Neural cell (in vitro differentiated cells): Measurements from ENCODE around the gene FAM200C.

ENCODE experiments used
- POLR2AphosphoS5 ChIP-seq: IDR thresholded peaks from 2 replicates; pipeline ENCODE4 v1.6.1; 2012
- RAD21 ChIP-seq: fragments of 450-650 bp; conservative IDR thresholded peaks from 2 replicates; pipeline ENCODE4 v1.6.1; 2014; ENCODE audit warnings: antibody characterized with exemption, mild to moderate bottlenecking, moderate library complexity
- TAF1 ChIP-seq: IDR thresholded peaks from 2 replicates; pipeline ENCODE4 v1.6.1; 2012; ENCODE audit warnings: low read depth
- TF ChIP-seq, protein P1 (sequence below): fragments of 450-650 bp; IDR thresholded peaks from 2 replicates; pipeline ENCODE4 v1.5.1; 2014; ENCODE audit warnings: antibody characterized with exemption, mild to moderate bottlenecking, moderate library complexity; ENCODE audit not compliant: poor library complexity, severe bottlenecking
- TF ChIP-seq, protein P2 (sequence below): IDR thresholded peaks from 2 replicates; pipeline ENCODE4 v1.6.1; 2012; ENCODE audit warnings: borderline replicate concordance

DNA sequence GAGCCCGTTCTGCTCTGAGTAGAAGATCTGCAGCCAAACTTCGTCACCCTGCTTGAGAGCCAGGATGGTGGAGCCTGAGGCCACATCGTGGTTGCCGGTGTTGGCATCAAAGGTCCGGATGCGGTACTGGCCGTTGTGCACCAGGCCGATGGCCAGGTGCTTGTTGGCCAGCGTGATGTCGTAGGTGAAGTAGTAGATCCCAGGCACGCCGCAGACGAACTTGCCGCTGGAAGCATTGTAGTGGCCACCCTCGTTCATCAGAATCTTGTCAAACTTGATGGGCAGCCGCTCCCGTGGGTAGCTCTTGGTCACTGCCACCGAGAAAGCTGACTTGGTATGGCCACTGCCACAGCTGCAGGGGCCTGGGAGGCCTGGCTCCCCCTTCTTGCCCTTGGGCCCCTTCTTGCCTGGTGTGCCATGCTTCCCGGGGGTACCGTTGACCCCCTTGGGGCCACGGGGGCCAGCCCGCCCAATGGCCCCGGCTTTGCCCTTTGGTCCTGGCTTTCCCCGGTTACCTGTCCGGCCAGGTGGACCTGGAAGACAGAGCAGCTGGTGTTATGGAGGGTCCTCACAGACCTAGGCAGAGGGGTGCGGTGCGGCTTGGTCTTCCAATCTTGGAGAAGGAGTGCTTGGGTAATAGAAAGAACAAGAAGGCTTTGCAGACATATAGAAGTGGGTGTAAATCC lies 50.5 kb downstream of the FAM200C start:
- TF ChIP-seq, protein P1, sequence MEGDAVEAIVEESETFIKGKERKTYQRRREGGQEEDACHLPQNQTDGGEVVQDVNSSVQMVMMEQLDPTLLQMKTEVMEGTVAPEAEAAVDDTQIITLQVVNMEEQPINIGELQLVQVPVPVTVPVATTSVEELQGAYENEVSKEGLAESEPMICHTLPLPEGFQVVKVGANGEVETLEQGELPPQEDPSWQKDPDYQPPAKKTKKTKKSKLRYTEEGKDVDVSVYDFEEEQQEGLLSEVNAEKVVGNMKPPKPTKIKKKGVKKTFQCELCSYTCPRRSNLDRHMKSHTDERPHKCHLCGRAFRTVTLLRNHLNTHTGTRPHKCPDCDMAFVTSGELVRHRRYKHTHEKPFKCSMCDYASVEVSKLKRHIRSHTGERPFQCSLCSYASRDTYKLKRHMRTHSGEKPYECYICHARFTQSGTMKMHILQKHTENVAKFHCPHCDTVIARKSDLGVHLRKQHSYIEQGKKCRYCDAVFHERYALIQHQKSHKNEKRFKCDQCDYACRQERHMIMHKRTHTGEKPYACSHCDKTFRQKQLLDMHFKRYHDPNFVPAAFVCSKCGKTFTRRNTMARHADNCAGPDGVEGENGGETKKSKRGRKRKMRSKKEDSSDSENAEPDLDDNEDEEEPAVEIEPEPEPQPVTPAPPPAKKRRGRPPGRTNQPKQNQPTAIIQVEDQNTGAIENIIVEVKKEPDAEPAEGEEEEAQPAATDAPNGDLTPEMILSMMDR: no peak
- TF ChIP-seq, protein P2, sequence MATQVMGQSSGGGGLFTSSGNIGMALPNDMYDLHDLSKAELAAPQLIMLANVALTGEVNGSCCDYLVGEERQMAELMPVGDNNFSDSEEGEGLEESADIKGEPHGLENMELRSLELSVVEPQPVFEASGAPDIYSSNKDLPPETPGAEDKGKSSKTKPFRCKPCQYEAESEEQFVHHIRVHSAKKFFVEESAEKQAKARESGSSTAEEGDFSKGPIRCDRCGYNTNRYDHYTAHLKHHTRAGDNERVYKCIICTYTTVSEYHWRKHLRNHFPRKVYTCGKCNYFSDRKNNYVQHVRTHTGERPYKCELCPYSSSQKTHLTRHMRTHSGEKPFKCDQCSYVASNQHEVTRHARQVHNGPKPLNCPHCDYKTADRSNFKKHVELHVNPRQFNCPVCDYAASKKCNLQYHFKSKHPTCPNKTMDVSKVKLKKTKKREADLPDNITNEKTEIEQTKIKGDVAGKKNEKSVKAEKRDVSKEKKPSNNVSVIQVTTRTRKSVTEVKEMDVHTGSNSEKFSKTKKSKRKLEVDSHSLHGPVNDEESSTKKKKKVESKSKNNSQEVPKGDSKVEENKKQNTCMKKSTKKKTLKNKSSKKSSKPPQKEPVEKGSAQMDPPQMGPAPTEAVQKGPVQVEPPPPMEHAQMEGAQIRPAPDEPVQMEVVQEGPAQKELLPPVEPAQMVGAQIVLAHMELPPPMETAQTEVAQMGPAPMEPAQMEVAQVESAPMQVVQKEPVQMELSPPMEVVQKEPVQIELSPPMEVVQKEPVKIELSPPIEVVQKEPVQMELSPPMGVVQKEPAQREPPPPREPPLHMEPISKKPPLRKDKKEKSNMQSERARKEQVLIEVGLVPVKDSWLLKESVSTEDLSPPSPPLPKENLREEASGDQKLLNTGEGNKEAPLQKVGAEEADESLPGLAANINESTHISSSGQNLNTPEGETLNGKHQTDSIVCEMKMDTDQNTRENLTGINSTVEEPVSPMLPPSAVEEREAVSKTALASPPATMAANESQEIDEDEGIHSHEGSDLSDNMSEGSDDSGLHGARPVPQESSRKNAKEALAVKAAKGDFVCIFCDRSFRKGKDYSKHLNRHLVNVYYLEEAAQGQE: no peak
- TF ChIP-seq TAF1 (no peak), RAD21 (no peak), POLR2AphosphoS5 (no peak)
